ENCODE measurements around the gene SHANK1.

SHANK1 gene

GRCh38 chr19:50659318-50660087 lies 60.1 kb downstream of the SHANK1 start:
- in situ Hi-C loops (cut with HindIII; ENCODE audit: low sequenced_read_pairs), result no loop called here
- TF ChIP-seq, protein P1, sequence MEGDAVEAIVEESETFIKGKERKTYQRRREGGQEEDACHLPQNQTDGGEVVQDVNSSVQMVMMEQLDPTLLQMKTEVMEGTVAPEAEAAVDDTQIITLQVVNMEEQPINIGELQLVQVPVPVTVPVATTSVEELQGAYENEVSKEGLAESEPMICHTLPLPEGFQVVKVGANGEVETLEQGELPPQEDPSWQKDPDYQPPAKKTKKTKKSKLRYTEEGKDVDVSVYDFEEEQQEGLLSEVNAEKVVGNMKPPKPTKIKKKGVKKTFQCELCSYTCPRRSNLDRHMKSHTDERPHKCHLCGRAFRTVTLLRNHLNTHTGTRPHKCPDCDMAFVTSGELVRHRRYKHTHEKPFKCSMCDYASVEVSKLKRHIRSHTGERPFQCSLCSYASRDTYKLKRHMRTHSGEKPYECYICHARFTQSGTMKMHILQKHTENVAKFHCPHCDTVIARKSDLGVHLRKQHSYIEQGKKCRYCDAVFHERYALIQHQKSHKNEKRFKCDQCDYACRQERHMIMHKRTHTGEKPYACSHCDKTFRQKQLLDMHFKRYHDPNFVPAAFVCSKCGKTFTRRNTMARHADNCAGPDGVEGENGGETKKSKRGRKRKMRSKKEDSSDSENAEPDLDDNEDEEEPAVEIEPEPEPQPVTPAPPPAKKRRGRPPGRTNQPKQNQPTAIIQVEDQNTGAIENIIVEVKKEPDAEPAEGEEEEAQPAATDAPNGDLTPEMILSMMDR (IDR thresholded peaks at IDR 0.05; ENCODE audit: low read depth, low read length), result no peak
- DNase-seq (ENCODE audit: low read depth, low spot score), result no peak
- H3K4me3 ChIP-seq (ENCODE audit: low read depth, low read length), result no peak overlapping the region

DNA sequence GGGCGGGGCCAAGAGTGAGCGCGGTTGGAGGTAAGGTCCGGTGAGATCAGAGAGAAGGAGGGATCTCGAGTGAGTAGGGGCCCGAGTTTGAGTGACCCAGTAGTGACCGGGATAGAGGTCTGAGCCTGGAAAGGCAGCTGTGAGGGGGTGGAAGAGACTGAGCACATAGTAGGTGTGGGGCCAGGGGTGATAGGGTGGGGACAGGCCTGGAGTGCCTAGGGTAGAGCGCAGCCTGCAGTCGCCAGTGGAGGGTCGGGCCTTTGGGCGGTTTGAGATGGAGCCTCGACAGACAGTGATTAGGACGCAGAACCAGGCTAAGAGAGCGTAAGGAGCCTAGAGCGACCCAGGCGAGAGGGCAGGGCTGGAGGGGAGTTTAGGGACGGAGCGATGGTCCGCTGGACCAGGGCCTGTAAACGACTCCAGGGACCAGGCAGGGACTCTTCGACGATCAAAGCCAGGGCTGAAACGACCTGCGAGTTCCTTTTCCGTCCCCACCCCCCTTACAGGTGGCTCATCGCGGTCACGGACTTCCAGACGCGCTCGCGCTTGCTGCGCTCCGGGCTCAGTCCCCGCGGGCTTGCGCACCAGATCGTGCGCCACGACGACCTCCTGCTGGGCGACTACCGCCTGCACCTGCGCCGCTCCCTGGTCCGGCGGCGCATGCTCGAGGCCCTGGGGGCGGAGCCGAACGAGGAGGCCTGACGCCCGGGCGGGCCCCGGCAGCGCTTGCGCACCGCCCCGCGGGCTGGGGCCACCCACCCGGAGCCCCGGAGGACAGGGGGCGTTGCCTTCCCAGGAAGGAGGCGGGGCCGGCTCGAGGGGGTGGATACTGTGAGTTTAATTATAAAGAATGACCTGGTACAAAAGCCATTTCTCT lies 60.9 kb downstream of the SHANK1 start:
- TF ChIP-seq, protein P1 (IDR thresholded peaks at IDR 0.05; ENCODE audit: low read depth, low read length), result no peak
- DNase-seq (ENCODE audit: low read depth, low spot score), result peak; percentile 3
- peak overlapping the region; percentile 17 for H3K4me3 ChIP-seq (ENCODE audit: low read depth, low read length)
- in situ Hi-C loops (cut with HindIII; ENCODE audit: low sequenced_read_pairs), result no loop called here

- DNase-seq (ENCODE audit: low read depth, low spot score), result peak; percentile 88
- no peak overlapping the region for H3K4me3 ChIP-seq (ENCODE audit: low read depth, low read length)
Measured at GRCh38 chr19:50657712-50658440, 61.7 kb downstream of the SHANK1 start.

GRCh38 chr19:50657222-50657669 lies 62.4 kb downstream of the SHANK1 start:
- no peak overlapping the region for H3K4me3 ChIP-seq (ENCODE audit: low read depth, low read length)
- TF ChIP-seq, protein P1 (IDR thresholded peaks at IDR 0.05; ENCODE audit: low read depth, low read length), result no peak
- DNase-seq (ENCODE audit: low read depth, low spot score), result no peak
- in situ Hi-C loops (cut with HindIII; ENCODE audit: low sequenced_read_pairs), result no loop called here

More at GRCh38 chr19:50657712-50658440, 61.7 kb downstream of the SHANK1 start:
- in situ Hi-C loops (cut with HindIII; ENCODE audit: low sequenced_read_pairs), result no loop called here
- TF ChIP-seq, protein P1 (IDR thresholded peaks at IDR 0.05; ENCODE audit: low read depth, low read length), result no peak

DNA sequence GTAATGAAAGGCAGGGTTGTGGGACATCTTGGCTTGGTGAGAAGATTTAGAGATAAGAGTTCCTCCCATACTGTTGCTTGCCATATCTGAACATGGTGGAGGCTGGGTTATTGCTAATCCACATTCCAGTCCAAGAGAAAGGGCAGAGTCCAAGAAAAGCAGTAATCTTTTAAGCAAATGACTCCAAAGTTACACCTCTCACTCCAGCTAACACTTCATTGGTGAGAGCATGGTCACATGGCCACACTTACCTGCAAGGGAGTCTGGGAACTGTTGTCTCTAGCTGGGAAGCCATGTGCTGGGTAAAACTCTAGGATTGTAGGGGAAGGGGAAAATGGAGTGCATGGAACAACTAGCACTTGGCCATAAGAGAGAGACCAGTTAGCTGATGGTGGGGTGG lies 64.7 kb downstream of the SHANK1 start:
- in situ Hi-C loops (cut with HindIII; ENCODE audit: low sequenced_read_pairs), result no loop called here
- TF ChIP-seq, protein P1 (IDR thresholded peaks at IDR 0.05; ENCODE audit: low read depth, low read length), result no peak
- H3K4me3 ChIP-seq (ENCODE audit: low read depth, low read length), result no peak overlapping the region
- no peak for DNase-seq (ENCODE audit: low read depth, low spot score)

- no peak for DNase-seq (ENCODE audit: low read depth, low spot score)
- in situ Hi-C loops (cut with HindIII; ENCODE audit: low sequenced_read_pairs), result no loop called here
- TF ChIP-seq, protein P1 (IDR thresholded peaks at IDR 0.05; ENCODE audit: low read depth, low read length), result no peak
- no peak overlapping the region for H3K4me3 ChIP-seq (ENCODE audit: low read depth, low read length)
Measured at GRCh38 chr19:50652722-50653121, 66.9 kb downstream of the SHANK1 start.
